NCI-H748 (cell line): ENCODE measurements around the gene ATP11A.

Experiments
- DNase-seq: peaks from one replicate; lab custom pipeline; 2025; ENCODE audit not compliant: unreplicated experiment; lab: John Stamatoyannopoulos, UW

The ATP11A gene

GRCh38 chr13:112722433-112723263 is 32.8 kb downstream of the ATP11A start:
- DNase-seq, result no peak

- no peak for DNase-seq
These were observed 33.9 kb downstream of the ATP11A start for GRCh38 chr13:112723771-112724170.

GRCh38 chr13:112724788-112725345 is 35.0 kb downstream of the ATP11A start:
- DNase-seq, result no peak

GRCh38 chr13:112725346-112726015 is 35.6 kb downstream of the ATP11A start:
- DNase-seq, result peak; percentile 47

- peak; percentile 47 for DNase-seq
These were observed 36.4 kb downstream of the ATP11A start for GRCh38 chr13:112726016-112726767.

GRCh38 chr13:112727581-112727980 is 37.7 kb downstream of the ATP11A start:
- DNase-seq, result no peak

GRCh38 chr13:112728375-112729126 is 38.7 kb downstream of the ATP11A start:
- DNase-seq, result no peak

- DNase-seq, result no peak
These were observed 39.6 kb downstream of the ATP11A start for GRCh38 chr13:112729408-112729807.

- DNase-seq, result no peak
These were observed 40.4 kb downstream of the ATP11A start for GRCh38 chr13:112730157-112730671.

- DNase-seq, result no peak
These were observed 42.1 kb downstream of the ATP11A start for GRCh38 chr13:112731667-112732616.

- DNase-seq, result peak; percentile 90
These were observed 42.8 kb downstream of the ATP11A start for GRCh38 chr13:112732679-112733078.

GRCh38 chr13:112733112-112733511 is 43.3 kb downstream of the ATP11A start:
- peak; percentile 94 for DNase-seq

- peak; percentile 96 for DNase-seq
These were observed 44.0 kb downstream of the ATP11A start for GRCh38 chr13:112733661-112734379.

GRCh38 chr13:112734696-112735547 is 45.1 kb downstream of the ATP11A start:
- DNase-seq, result peak; percentile 19

- DNase-seq, result peak; percentile 73
These were observed 46.0 kb downstream of the ATP11A start for GRCh38 chr13:112735791-112736190.

GRCh38 chr13:112737294-112737693 is 47.5 kb downstream of the ATP11A start:
- DNase-seq, result no peak

GRCh38 chr13:112738606-112739005 is 48.8 kb downstream of the ATP11A start:
- DNase-seq, result no peak
